Thoracic aorta (tissue), 2 donors: ENCODE results near the gene VPS45. TPM values are rescaled to one million over a fixed set of nuclear protein-coding genes. Genes with fewer than 3 reads are reported as not detected.

ENCODE experiments used
- ATAC-seq: fragments of 150-250 bp; one replicate; pipeline ENCODE4 v1.8.0; 2017; ENCODE audit warnings: low read depth; ENCODE audit not compliant: insufficient number of reproducible peaks, low FRiP score
- DNase-seq: peaks from one replicate; pipeline ENCODE4 v3.0.0-alpha.2; 2020; ENCODE audit warnings: low spot score
- H3K27ac ChIP-seq, 2 donors: fragments of 200-600 bp; sonication (generic); 1 replicate in 1 of 2; 2 replicates in 1 of 2; pipeline ENCODE4 v1.5.1; 2016; ENCODE audit warnings: mild to moderate bottlenecking in 2 of 2, moderate library complexity in 2 of 2
- H3K27me3 ChIP-seq: fragments of 200-600 bp; sonication (generic); replicated peaks from 2 replicates; pipeline ENCODE4 v1.6.0; 2016; ENCODE audit warnings: mild to moderate bottlenecking; ENCODE audit not compliant: insufficient read depth
- H3K36me3 ChIP-seq: fragments of 200-600 bp; sonication (generic); one replicate; pipeline ENCODE4 v1.5.1; 2016
- H3K4me1 ChIP-seq, 2 donors: fragments of 200-600 bp; sonication (generic); 1 replicate in 1 of 2; 2 replicates in 1 of 2; pipeline versions ENCODE4 v1.5.1 to v1.6.0; 2016; ENCODE audit warnings: low read depth in 2 of 2, mild to moderate bottlenecking in 1 of 2; ENCODE audit not compliant: control insufficient read depth in 1 of 2
- H3K4me3 ChIP-seq: fragments of 200-600 bp; sonication (generic); 2 replicates; pipeline ENCODE4 v1.5.1; 2016; ENCODE audit warnings: mild to moderate bottlenecking
- H3K9me3 ChIP-seq: fragments of 200-600 bp; sonication (generic); 2 replicates; pipeline ENCODE4 v1.5.1; 2016
- total RNA-seq, 2 donors: library from RNA; depleted of rRNA; stranded (reverse); fragments of >200 nt; gene quantifications; one replicate each; pipeline versions ENCODE4 v1.1.0 to v1.2.3, GENCODE V29; 2016
- TF ChIP-seq, protein P1 (sequence below): fragments of 200-600 bp; sonication (generic); IDR thresholded peaks from one replicate; pipeline ENCODE4 v1.5.1; 2019; ENCODE audit warnings: antibody characterized with exemption

The VPS45 gene
- total RNA-seq, 2 donors from 2014 or later, result 46.2 to 68.9 TPM

DNA sequence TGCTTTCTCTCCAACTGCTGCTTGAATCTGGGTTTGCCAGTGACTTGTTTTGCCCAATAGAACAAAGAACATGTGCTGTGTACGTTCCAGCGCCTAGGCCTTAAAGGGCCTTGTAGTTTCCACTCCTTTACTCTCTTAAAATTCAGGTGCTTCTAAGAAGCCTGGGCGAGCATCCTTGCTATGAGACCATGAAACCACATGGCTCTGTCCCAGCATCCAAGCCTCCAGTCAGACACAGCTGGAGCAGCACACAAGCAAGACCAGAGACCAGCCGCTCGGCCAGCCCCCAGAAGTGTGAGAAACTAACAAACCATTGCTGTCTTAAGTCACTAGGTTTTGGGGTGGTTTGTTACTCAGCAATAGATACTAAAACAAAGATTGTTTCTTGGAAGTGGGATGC is 97.2 kb downstream of the VPS45 start:
- Histone ChIP-seq H3K27ac (peak overlapping the region; percentile 98 to 99), H3K27me3 (no peaks in the 10 kb centered on the region), H3K4me3 (no peak overlapping the region), H3K36me3 (peaks cover 3% of the 10 kb centered on the region), H3K4me1 (peaks cover 28 to 55% of the 10 kb centered on the region in 2 donors), H3K9me3 (no peaks in the 10 kb centered on the region)
- ATAC-seq (no peak), DNase-seq (no peak)
- TF ChIP-seq, protein P1, sequence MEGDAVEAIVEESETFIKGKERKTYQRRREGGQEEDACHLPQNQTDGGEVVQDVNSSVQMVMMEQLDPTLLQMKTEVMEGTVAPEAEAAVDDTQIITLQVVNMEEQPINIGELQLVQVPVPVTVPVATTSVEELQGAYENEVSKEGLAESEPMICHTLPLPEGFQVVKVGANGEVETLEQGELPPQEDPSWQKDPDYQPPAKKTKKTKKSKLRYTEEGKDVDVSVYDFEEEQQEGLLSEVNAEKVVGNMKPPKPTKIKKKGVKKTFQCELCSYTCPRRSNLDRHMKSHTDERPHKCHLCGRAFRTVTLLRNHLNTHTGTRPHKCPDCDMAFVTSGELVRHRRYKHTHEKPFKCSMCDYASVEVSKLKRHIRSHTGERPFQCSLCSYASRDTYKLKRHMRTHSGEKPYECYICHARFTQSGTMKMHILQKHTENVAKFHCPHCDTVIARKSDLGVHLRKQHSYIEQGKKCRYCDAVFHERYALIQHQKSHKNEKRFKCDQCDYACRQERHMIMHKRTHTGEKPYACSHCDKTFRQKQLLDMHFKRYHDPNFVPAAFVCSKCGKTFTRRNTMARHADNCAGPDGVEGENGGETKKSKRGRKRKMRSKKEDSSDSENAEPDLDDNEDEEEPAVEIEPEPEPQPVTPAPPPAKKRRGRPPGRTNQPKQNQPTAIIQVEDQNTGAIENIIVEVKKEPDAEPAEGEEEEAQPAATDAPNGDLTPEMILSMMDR, result no peak

DNA sequence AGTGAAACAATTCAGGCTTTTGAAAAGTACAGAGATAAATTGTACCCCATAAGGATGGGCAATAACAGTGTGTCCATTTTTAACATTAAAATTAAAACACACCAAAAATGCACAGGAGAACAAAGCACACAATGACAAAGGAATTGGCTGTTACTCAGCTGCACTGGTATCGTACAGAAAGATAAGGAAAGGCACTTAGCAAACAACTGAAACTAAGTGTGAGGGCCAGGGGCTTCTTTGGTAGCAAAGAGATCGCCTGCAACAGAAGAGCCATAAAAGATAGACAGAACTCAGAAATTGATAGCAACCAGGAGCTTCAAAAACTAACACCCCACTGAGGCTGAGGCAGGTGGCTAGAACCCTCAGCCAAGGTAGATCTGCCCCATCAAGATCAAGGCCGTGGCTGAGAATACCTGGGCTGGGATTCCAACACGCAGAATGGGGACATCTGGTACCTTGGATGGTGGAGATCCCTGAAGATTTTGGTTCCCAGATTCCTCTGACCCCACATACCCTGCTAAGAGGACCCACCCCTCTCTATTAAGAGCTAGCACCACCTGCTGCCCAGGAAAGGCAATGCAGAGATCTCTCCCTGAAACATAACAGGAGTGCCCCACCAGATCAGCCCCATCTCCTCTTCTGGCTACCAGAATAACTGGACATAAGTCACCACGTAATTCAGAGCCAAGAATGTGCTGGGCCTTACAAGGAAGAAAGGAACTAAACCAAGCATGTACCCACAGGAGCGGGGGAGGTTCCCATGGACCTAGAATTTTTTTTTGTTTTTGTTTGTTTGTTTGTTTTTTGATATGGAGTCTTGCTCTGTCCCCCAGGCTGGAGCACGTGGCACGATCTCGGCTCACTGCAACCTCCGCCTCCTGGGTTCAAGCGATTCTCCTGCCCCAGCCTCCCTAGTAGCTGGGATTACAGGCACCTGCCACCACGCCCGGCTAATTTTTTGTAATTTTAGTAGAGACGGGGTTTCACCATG is 98.3 kb downstream of the VPS45 start:
- TF ChIP-seq, protein P1, result peak; percentile 47
- H3K4me1 ChIP-seq, result peaks cover 28 to 54% of the 10 kb centered on the region in 2 donors
- peak overlapping the region; percentile 98 to 99 for H3K27ac ChIP-seq
- no peaks in the 10 kb centered on the region for H3K36me3 ChIP-seq
- DNase-seq (no peak), ATAC-seq (no peak)
- H3K27me3 ChIP-seq, result no peaks in the 10 kb centered on the region
- H3K9me3 ChIP-seq, result no peaks in the 10 kb centered on the region
- no peak overlapping the region for H3K4me3 ChIP-seq

DNA sequence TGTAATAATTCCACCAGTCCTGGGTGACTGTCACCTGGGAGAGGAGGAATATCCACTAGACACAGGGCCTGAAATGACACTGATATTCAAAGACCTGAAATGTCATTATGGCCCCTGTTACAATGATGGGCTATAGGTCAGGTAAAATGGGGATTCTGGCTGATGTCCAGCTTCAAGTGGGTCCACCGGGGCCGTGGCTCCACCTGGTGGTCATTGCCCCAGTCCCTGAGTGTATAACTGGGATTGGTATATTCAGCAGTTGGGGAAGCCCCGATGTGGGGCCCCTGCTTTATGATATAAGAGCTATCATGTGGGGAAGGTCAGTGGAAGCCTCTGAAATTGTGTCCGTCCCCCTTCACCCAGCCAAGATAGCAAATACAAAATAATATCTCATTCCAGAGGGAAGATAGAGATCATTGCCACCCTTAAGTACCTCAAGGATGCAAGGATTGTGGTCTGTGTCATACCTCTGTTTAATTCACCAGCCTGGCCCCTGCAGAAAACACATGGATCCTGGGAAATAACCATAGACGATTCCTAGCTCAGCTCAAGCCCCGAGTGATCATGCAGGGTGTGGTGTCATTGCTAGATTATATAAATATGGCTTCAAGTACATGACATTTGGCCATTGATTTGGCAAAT is 101.5 kb downstream of the VPS45 start:
- Histone ChIP-seq H3K4me3 (no peak overlapping the region), H3K27me3 (no peaks in the 10 kb centered on the region), H3K4me1 (peaks cover 5 to 26% of the 10 kb centered on the region in 2 donors), H3K27ac (no peak overlapping the region), H3K36me3 (no peaks in the 10 kb centered on the region), H3K9me3 (no peaks in the 10 kb centered on the region)
- DNase-seq (no peak), ATAC-seq (no peak)
- TF ChIP-seq, protein P1, result peak; percentile 80

DNA sequence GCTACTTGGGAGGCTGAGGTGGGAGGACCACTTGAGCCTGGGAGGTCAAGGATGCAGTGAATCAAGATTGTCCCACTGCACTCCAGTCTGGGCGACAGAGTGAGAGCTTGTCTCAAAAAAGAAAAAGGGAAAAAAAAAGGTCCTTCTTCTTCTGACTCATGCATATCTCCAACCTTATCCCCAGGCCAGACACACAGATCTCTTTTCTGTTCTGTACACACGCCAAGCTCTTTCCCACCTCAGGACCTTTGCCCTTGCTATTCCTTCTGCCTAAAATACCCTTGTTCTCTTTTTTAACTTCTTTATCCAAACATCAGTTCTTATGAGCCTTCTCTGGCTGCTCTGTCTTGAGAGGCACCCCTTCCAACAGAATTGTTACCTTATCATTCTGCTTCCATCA is 104.2 kb downstream of the VPS45 start:
- peaks cover 0 to 5% of the 10 kb centered on the region in 2 donors for H3K4me1 ChIP-seq
- TF ChIP-seq, protein P1, result no peak

DNA sequence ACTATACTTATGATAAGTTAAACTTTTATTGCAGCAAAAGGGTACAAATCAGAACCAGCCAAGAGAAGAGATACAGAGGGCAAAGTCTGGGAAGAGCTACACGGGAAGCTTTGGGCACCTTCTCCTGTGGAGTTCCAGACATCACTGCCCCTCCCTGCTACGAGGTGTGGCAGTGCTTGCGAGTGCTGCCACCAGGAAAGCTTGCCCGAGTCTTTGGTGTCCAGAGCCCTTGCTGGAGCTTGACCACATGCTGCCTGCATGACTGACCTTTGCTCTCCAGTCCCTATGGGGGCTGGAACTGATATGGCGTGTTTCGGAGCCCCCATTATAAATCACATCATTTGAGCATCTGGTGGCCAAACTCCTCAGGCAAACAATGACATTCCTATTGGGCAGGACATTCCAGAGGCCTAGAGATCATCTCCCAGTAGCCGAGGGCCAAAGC is 105.6 kb downstream of the VPS45 start:
- H3K4me1 ChIP-seq, result peaks cover 0 to 5% of the 10 kb centered on the region in 2 donors
- H3K9me3 ChIP-seq, result no peaks in the 10 kb centered on the region
- ATAC-seq (no peak), DNase-seq (no peak)
- no peaks in the 10 kb centered on the region for H3K36me3 ChIP-seq
- H3K27ac ChIP-seq, result no peak overlapping the region
- no peaks in the 10 kb centered on the region for H3K27me3 ChIP-seq
- no peak overlapping the region for H3K4me3 ChIP-seq
- TF ChIP-seq, protein P1, result no peak

More for the DNA sequence above, 104.2 kb downstream of the VPS45 start:
- Histone ChIP-seq H3K27ac (peak overlapping the region in 1 of 2 donors; percentile 14), H3K27me3 (no peaks in the 10 kb centered on the region), H3K9me3 (no peaks in the 10 kb centered on the region), H3K36me3 (no peaks in the 10 kb centered on the region), H3K4me3 (no peak overlapping the region)
- ATAC-seq, result no peak
- no peak for DNase-seq
